WTC11 (cell line): ENCODE measurements around the gene DSEL. TPM values are rescaled to one million over a fixed set of nuclear protein-coding genes. Genes with fewer than 3 reads are reported as not detected.

Experiments
- ATAC-seq: fragments of 200-7000 bp; cut with Tn5 transposase; 2 replicates; pipeline ENCODE4 v1.10.0; 2021; ENCODE audit warnings: mild to moderate bottlenecking, moderate library complexity
- CTCF ChIA-PET: fragments of 300-600 bp; sonication (Branson Sonifier 250); formaldehyde crosslinking; loops from one replicate; lab custom pipeline; 2021; ENCODE audit warnings: antibody characterized with exemption; lab: Charles Lee
- POLR2A ChIA-PET: fragments of 350-600 bp; sonication (Branson Sonifier 250); formaldehyde crosslinking; loops from one replicate; lab custom pipeline; 2021; ENCODE audit warnings: antibody characterized with exemption; lab: Charles Lee
- DNase-seq: peaks from one replicate; pipeline ENCODE4 v3.0.0; 2021; ENCODE audit warnings: low spot score
- H3K27ac Mint-ChIP-seq: 2 replicates; pipeline ENCODE4 v1.8.0; 2021; ENCODE audit warnings: mixed read lengths
- H3K27me3 Mint-ChIP-seq: 2 replicates; pipeline ENCODE4 v1.8.0; 2021; ENCODE audit warnings: low read depth, mild to moderate bottlenecking, moderate library complexity, mixed read lengths
- H3K36me3 Mint-ChIP-seq: 2 replicates; pipeline ENCODE4 v1.8.0; 2021; ENCODE audit warnings: mixed read lengths
- H3K4me1 Mint-ChIP-seq: 2 replicates; pipeline ENCODE4 v1.8.0; 2022; ENCODE audit warnings: mixed read lengths
- H3K4me3 Mint-ChIP-seq: 2 replicates; pipeline ENCODE4 v1.8.0; 2021; ENCODE audit warnings: mild to moderate bottlenecking, moderate library complexity, mixed read lengths
- H3K9me3 Mint-ChIP-seq: 2 replicates; pipeline ENCODE4 v1.8.0; 2021; ENCODE audit warnings: mixed read lengths
- ATF3 ChIP-seq: sonication (generic); formaldehyde crosslinking; conservative IDR thresholded peaks from 2 replicates; pipeline ENCODE4 v1.8.1; 2022; ENCODE audit warnings: mild to moderate bottlenecking, missing genetic modification reagents
- EMX1 ChIP-seq: fragments of 250-450 bp; sonication (Bioruptor Pico); IDR thresholded peaks from 2 replicates; pipeline ENCODE4 v1.8.0; 2021; ENCODE audit warnings: mild to moderate bottlenecking
- FOXK1 ChIP-seq: sonication (generic); formaldehyde crosslinking; IDR thresholded peaks from 2 replicates; pipeline ENCODE4 v1.8.0; 2022; ENCODE audit warnings: mild to moderate bottlenecking, moderate library complexity, missing genetic modification reagents
- GTF2I ChIP-seq: fragments of 250-450 bp; sonication (Bioruptor Pico); conservative IDR thresholded peaks from 2 replicates; pipeline ENCODE4 v1.4.0; 2021; ENCODE audit warnings: mild to moderate bottlenecking
- IRF1 ChIP-seq: sonication (generic); formaldehyde crosslinking; IDR thresholded peaks from 2 replicates; pipeline ENCODE4 v1.8.0; 2023; ENCODE audit warnings: missing genetic modification reagents
- KAT7 ChIP-seq: sonication (generic); formaldehyde crosslinking; IDR thresholded peaks from 2 replicates; pipeline ENCODE4 v1.8.1; 2023; ENCODE audit warnings: missing genetic modification reagents, mild to moderate bottlenecking, borderline replicate concordance
- MAX ChIP-seq: sonication (generic); formaldehyde crosslinking; IDR thresholded peaks from 2 replicates; pipeline ENCODE4 v1.8.0; 2022; ENCODE audit warnings: mild to moderate bottlenecking, missing genetic modification reagents
- MLX ChIP-seq: sonication (generic); formaldehyde crosslinking; IDR thresholded peaks from 2 replicates; pipeline ENCODE4 v1.8.1; 2023; ENCODE audit warnings: mild to moderate bottlenecking, missing genetic modification reagents, moderate library complexity
- MXD4 ChIP-seq: fragments of 250-450 bp; sonication (Bioruptor Pico); IDR thresholded peaks from 2 replicates; pipeline ENCODE4 v1.8.0; 2021; ENCODE audit warnings: mild to moderate bottlenecking, moderate library complexity, borderline replicate concordance
- NFYB ChIP-seq: sonication (generic); formaldehyde crosslinking; conservative IDR thresholded peaks from 2 replicates; pipeline ENCODE4 v1.8.0; 2022; ENCODE audit warnings: low read depth, missing genetic modification reagents
- NR2C2 ChIP-seq: sonication (generic); formaldehyde crosslinking; IDR thresholded peaks from 2 replicates; pipeline ENCODE4 v1.8.0; 2022; ENCODE audit warnings: mild to moderate bottlenecking, missing genetic modification reagents
- NR3C1 ChIP-seq: sonication (generic); formaldehyde crosslinking; conservative IDR thresholded peaks from 2 replicates; pipeline ENCODE4 v1.8.1; 2023; ENCODE audit warnings: low read depth, mild to moderate bottlenecking, missing genetic modification reagents
- OVOL2 ChIP-seq: fragments of 250-450 bp; sonication (Bioruptor Pico); IDR thresholded peaks from 2 replicates; pipeline ENCODE4 v1.9.0; 2021; ENCODE audit warnings: mild to moderate bottlenecking, borderline replicate concordance
- PRDM15 ChIP-seq: sonication (generic); formaldehyde crosslinking; IDR thresholded peaks from 2 replicates; pipeline ENCODE4 v1.8.0; 2022; ENCODE audit warnings: missing genetic modification reagents
- PREB ChIP-seq: sonication (generic); formaldehyde crosslinking; IDR thresholded peaks from 2 replicates; pipeline ENCODE4 v1.8.1; 2022; ENCODE audit warnings: mild to moderate bottlenecking, missing genetic modification reagents, moderate library complexity, borderline replicate concordance
- TP53 ChIP-seq: sonication (generic); formaldehyde crosslinking; IDR thresholded peaks from 2 replicates; pipeline ENCODE4 v1.8.1; 2023; ENCODE audit warnings: mild to moderate bottlenecking, missing genetic modification reagents
- ZNF396 ChIP-seq: fragments of 250-450 bp; sonication (Bioruptor Pico); IDR thresholded peaks from 2 replicates; pipeline ENCODE4 v1.8.0; 2021; ENCODE audit warnings: mild to moderate bottlenecking, moderate library complexity, borderline replicate concordance
- total RNA-seq: library from RNA; stranded (reverse); gene quantifications from 3 replicates; pipeline ENCODE4 v1.2.3, GENCODE V29; 2021
- TF ChIP-seq, protein P1 (sequence below): sonication (generic); formaldehyde crosslinking; IDR thresholded peaks from 2 replicates; pipeline ENCODE4 v1.8.0; 2023; ENCODE audit warnings: missing genetic modification reagents, mild to moderate bottlenecking, borderline replicate concordance
- TF ChIP-seq, protein P2 (sequence below): sonication (generic); formaldehyde crosslinking; IDR thresholded peaks from 2 replicates; pipeline ENCODE4 v1.8.0; 2022; ENCODE audit warnings: mild to moderate bottlenecking, missing genetic modification reagents
- TF ChIP-seq, protein P3 (sequence below): sonication (generic); formaldehyde crosslinking; IDR thresholded peaks from 2 replicates; pipeline ENCODE4 v1.8.1; 2023; ENCODE audit warnings: mild to moderate bottlenecking, missing genetic modification reagents, moderate library complexity

DSEL gene
- total RNA-seq, 1 experiment from 2014 or later = 33.4 TPM

DNA sequence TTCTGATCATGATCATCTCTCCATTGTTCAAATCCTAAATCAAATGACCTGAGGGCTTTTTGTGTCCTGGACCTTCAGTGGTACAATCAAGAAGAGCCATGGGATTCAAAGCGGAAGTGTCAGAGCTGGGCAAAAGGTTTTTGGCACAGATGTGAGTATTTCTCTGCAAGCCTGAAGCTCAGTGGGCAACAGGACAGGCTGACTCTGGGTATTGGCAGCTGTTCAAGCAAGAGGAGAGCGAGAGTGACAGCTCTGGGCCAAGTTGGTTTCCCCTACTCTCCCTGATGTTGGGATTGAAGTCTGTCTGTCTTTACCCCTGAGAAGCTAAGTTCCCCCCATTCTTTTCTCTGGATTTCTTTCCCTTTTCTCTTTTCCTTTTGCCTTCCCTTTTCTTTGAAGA lies 33.3 kb downstream of the DSEL start:
- H3K4me1 Mint-ChIP-seq = peaks cover 14% of the 10 kb centered on the region
- no peak overlapping the region for H3K4me3 Mint-ChIP-seq
- no peak for DNase-seq
- ChIA-PET CTCF (no interaction called here), POLR2A (no interaction called here)
- H3K36me3 Mint-ChIP-seq = no peaks in the 10 kb centered on the region
- peaks cover 55% of the 10 kb centered on the region for H3K27me3 Mint-ChIP-seq
- H3K9me3 Mint-ChIP-seq = no peaks in the 10 kb centered on the region
- no peak overlapping the region for H3K27ac Mint-ChIP-seq
- TF ChIP-seq MXD4 (CRISPR knock-in tag) = no peak
- TF ChIP-seq, protein P1, sequence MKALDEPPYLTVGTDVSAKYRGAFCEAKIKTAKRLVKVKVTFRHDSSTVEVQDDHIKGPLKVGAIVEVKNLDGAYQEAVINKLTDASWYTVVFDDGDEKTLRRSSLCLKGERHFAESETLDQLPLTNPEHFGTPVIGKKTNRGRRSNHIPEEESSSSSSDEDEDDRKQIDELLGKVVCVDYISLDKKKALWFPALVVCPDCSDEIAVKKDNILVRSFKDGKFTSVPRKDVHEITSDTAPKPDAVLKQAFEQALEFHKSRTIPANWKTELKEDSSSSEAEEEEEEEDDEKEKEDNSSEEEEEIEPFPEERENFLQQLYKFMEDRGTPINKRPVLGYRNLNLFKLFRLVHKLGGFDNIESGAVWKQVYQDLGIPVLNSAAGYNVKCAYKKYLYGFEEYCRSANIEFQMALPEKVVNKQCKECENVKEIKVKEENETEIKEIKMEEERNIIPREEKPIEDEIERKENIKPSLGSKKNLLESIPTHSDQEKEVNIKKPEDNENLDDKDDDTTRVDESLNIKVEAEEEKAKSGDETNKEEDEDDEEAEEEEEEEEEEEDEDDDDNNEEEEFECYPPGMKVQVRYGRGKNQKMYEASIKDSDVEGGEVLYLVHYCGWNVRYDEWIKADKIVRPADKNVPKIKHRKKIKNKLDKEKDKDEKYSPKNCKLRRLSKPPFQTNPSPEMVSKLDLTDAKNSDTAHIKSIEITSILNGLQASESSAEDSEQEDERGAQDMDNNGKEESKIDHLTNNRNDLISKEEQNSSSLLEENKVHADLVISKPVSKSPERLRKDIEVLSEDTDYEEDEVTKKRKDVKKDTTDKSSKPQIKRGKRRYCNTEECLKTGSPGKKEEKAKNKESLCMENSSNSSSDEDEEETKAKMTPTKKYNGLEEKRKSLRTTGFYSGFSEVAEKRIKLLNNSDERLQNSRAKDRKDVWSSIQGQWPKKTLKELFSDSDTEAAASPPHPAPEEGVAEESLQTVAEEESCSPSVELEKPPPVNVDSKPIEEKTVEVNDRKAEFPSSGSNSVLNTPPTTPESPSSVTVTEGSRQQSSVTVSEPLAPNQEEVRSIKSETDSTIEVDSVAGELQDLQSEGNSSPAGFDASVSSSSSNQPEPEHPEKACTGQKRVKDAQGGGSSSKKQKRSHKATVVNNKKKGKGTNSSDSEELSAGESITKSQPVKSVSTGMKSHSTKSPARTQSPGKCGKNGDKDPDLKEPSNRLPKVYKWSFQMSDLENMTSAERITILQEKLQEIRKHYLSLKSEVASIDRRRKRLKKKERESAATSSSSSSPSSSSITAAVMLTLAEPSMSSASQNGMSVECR (CRISPR knock-in tag) = no peak
- no peak for TF ChIP-seq TP53 (CRISPR knock-in tag)
- TF ChIP-seq KAT7 (CRISPR knock-in tag) = no peak
- TF ChIP-seq OVOL2 (CRISPR knock-in tag) = no peak
- TF ChIP-seq IRF1 (CRISPR knock-in tag) = no peak
- TF ChIP-seq NR2C2 (CRISPR knock-in tag) = no peak
- TF ChIP-seq, protein P2, sequence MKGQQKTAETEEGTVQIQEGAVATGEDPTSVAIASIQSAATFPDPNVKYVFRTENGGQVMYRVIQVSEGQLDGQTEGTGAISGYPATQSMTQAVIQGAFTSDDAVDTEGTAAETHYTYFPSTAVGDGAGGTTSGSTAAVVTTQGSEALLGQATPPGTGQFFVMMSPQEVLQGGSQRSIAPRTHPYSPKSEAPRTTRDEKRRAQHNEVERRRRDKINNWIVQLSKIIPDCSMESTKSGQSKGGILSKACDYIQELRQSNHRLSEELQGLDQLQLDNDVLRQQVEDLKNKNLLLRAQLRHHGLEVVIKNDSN = no peak
- no peak for TF ChIP-seq EMX1 (CRISPR knock-in tag)
- no peak for TF ChIP-seq FOXK1
- no peak for TF ChIP-seq NFYB (CRISPR knock-in tag)
- TF ChIP-seq PREB (CRISPR knock-in tag) = no peak
- no peak for TF ChIP-seq MAX
- no peak for TF ChIP-seq ATF3 (CRISPR knock-in tag)
- TF ChIP-seq NR3C1 (CRISPR knock-in tag) = no peak
- no peak for TF ChIP-seq MLX (CRISPR knock-in tag)
- TF ChIP-seq ZNF396 = no peak
- no peak for TF ChIP-seq GTF2I (CRISPR knock-in tag)
- ATAC-seq = no peak

DNA sequence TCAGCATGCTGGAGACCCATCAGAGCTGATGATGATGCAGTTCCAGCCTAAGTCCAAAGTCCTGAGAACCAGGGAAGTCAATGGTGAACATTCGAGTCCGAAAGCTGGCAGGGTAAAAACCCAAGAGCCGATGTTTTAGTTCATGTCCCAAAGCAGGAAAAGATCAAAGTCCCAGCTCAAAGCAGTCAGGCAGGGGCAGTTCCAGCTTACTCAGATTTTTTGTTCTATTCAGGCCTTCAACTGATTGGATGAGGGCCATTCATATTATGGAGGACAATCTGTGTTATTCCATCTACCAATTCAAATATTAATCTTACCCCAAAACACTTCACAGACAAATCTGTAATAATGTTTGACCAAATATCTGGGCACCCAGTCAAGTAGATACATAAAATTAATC lies 38.3 kb downstream of the DSEL start:
- Mint-ChIP-seq H3K9me3 (no peaks in the 10 kb centered on the region), H3K4me3 (no peak overlapping the region), H3K4me1 (peaks cover 4% of the 10 kb centered on the region), H3K27ac (no peak overlapping the region), H3K27me3 (peaks cover 7% of the 10 kb centered on the region), H3K36me3 (no peaks in the 10 kb centered on the region)
- ChIA-PET POLR2A (no interaction called here), CTCF (no interaction called here)
- ATAC-seq (no peak), DNase-seq (no peak)
- TF ChIP-seq PRDM15 (CRISPR knock-in tag) (no peak), GTF2I (CRISPR knock-in tag) (no peak), OVOL2 (CRISPR knock-in tag) (no peak)
- TF ChIP-seq, protein P3, sequence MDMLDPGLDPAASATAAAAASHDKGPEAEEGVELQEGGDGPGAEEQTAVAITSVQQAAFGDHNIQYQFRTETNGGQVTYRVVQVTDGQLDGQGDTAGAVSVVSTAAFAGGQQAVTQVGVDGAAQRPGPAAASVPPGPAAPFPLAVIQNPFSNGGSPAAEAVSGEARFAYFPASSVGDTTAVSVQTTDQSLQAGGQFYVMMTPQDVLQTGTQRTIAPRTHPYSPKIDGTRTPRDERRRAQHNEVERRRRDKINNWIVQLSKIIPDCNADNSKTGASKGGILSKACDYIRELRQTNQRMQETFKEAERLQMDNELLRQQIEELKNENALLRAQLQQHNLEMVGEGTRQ (CRISPR knock-in tag) = no peak
